GM12878 (cell line): Measurements from ENCODE around the gene GPATCH2L. TPM values are rescaled to one million over a fixed set of nuclear protein-coding genes. Genes with fewer than 3 reads are reported as not detected.
A peak's percentile ranks its signal among the peaks of the same experiment; 100 is the strongest.

ENCODE experiments used
- ATAC-seq: fragments of 200-7000 bp; cut with Tn5 transposase; 3 replicates; pipeline ENCODE4 v1.9.1; 2020; ENCODE audit warnings: mild to moderate bottlenecking, moderate library complexity
- BruUV-seq: library from RNA; stranded (reverse); fragments of 400-500 nt; replicated peaks from 2 replicates; lab custom pipeline; 2021; lab: Mats Ljungman, UMichigan
- CTCF ChIA-PET: fragments of 300-600 bp; sonication (Branson Sonifier 250); formaldehyde crosslinking; extraction: SDS; loops from one replicate; lab custom pipeline; 2021; ENCODE audit warnings: inconsistent platforms; lab: Yijun Ruan, JAX
- POLR2A ChIA-PET: fragments of 350-600 bp; formaldehyde crosslinking; extraction: SDS; loops from one replicate; lab custom pipeline; 2021; ENCODE audit warnings: inconsistent platforms; lab: Charles Lee
- RAD21 ChIA-PET: fragments of 300-600 bp; sonication (Branson Sonifier 250); formaldehyde crosslinking; loops from one replicate; lab custom pipeline; 2023; ENCODE audit warnings: antibody characterized with exemption; ENCODE audit not compliant: unreplicated experiment; lab: Charles Lee
- SMC1A ChIA-PET: fragments of 300-600 bp; sonication (Branson Sonifier 250); formaldehyde crosslinking; loops from one replicate; lab custom pipeline; 2023; ENCODE audit not compliant: unreplicated experiment, uncharacterized antibody; lab: Charles Lee
- DNase-seq: peaks from one replicate; pipeline ENCODE4 v3.0.0-alpha.2; 2011; ENCODE audit warnings: low read depth, low spot score
- FAIRE-seq: peaks from 3 replicates; lab custom pipeline; 2011; peaks lifted over from hg19 to GRCh38; lab: Jason Lieb, UNC
- H2AFZ ChIP-seq: 2 replicates; pipeline ENCODE4 v1.6.0; 2011; ENCODE audit warnings: low read depth, low read length, control low read depth; ENCODE audit not compliant: control insufficient read depth
- H3K27ac ChIP-seq: 2 replicates; pipeline ENCODE4 v1.5.1; 2011; ENCODE audit warnings: control low read depth; ENCODE audit not compliant: control insufficient read depth, insufficient read depth
- H3K27me3 ChIP-seq, 2 experiments: replicated peaks in 1 of 2; 2 replicates each; pipeline versions ENCODE4 v1.6.0 to v1.6.1; 2011; ENCODE audit warnings: low read length in 1 of 2; ENCODE audit not compliant: control insufficient read depth in 2 of 2, insufficient read depth in 2 of 2
- H3K36me3 ChIP-seq, 2 experiments: 2 replicates each; pipeline ENCODE4 v1.5.1; 2011; ENCODE audit warnings: low read length in 1 of 2; ENCODE audit not compliant: control insufficient read depth in 2 of 2, insufficient read depth in 2 of 2
- H3K4me1 ChIP-seq: 2 replicates; pipeline ENCODE4 v1.6.1; 2011; ENCODE audit warnings: mild to moderate bottlenecking, low read length, moderate library complexity, mixed read lengths; ENCODE audit not compliant: control insufficient read depth, insufficient read depth
- H3K4me2 ChIP-seq: 2 replicates; pipeline ENCODE4 v1.6.0; 2011; ENCODE audit warnings: control low read depth; ENCODE audit not compliant: control insufficient read depth, insufficient read depth
- H3K4me3 ChIP-seq: fragments of 200-600 bp; sonication (generic); 2 replicates; pipeline ENCODE4 v1.5.1; 2016
- H3K79me2 ChIP-seq: 2 replicates; pipeline ENCODE4 v1.6.0; 2011; ENCODE audit warnings: low read length; ENCODE audit not compliant: control insufficient read depth, insufficient read depth
- H3K9ac ChIP-seq: 2 replicates; pipeline ENCODE4 v1.8.0; 2011; ENCODE audit warnings: low read length, control low read depth, mixed read lengths; ENCODE audit not compliant: control insufficient read depth, insufficient read depth
- H3K9me3 ChIP-seq: replicated peaks from 3 replicates; pipeline ENCODE4 v1.5.1; 2011; ENCODE audit warnings: mild to moderate bottlenecking, low read length; ENCODE audit not compliant: control insufficient read depth, insufficient read depth
- H4K20me1 ChIP-seq: 2 replicates; pipeline ENCODE4 v1.6.0; 2011; ENCODE audit not compliant: control insufficient read depth, insufficient read depth
- BCLAF1 ChIP-seq: fragments of 450-650 bp; IDR thresholded peaks from 2 replicates; pipeline ENCODE4 v1.6.1; 2017; ENCODE audit warnings: antibody characterized with exemption, mild to moderate bottlenecking, moderate library complexity
- NFYA ChIP-seq: IDR thresholded peaks from 2 replicates; pipeline ENCODE4 v1.6.1; 2011; ENCODE audit warnings: low read depth, mild to moderate bottlenecking, low read length, improper control_type of control experiment, borderline replicate concordance
- RCOR1 ChIP-seq: conservative IDR thresholded peaks from 2 replicates; pipeline ENCODE4 v1.6.1; 2012; ENCODE audit warnings: low read depth, low read length, improper control_type of control experiment
- ZNF687 ChIP-seq: fragments of 450-650 bp; IDR thresholded peaks from 2 replicates; pipeline ENCODE4 v1.6.1; 2017; ENCODE audit warnings: mild to moderate bottlenecking, moderate library complexity
- WGBS: methylation state at CpG from one replicate; pipeline ENCODE4 v1.1.6; 2016; ENCODE audit warnings: low lambda C conversion rate; ENCODE audit not compliant: insufficient replicate concordance, insufficient coverage; ENCODE audit errors: missing lambda C conversion rate; 5-methylcytosine and 5-hydroxymethylcytosine counted together
- in situ Hi-C: fragments of 300-500 bp; cut with MboI; formaldehyde crosslinking; loops from 9 replicates; pipeline ENCODE4 v1.14.3; 2018; ENCODE audit warnings: mixed read lengths
- intact Hi-C: fragments of 100-400 bp; cut with micrococcal nuclease; formaldehyde crosslinking; loops from one replicate; pipeline ENCODE4 v1.14.2; 2022; ENCODE audit not compliant: unreplicated experiment
- polyA plus RNA-seq, 11 experiments: library from polyadenylated mRNA; depleted of rRNA in 4 of 11; unstranded in 6 of 11; stranded (reverse) in 5 of 11; fragments of >200 nt; fragmentation: Nextera tagmentation in 4 of 11; fragmentation: Illumina TruSeq in 1 of 11; extraction: Ambion mirVana in 4 of 11; extraction: Trizol in 1 of 11; gene quantifications; 1 replicate in 1 of 11; 2 replicates in 10 of 11; pipeline versions ENCODE4 v1.2.1 to v1.2.3, GENCODE V29; 2011 to 2016; ENCODE audit warnings: inconsistent platforms in 2 of 11, missing spikeins in 2 of 11, low read depth in 1 of 11
- total RNA-seq, 4 experiments: library from RNA; depleted of rRNA in 3 of 4; stranded (reverse); fragments of >200 nt in 3 of 4; fragmentation: Illumina TruSeq in 1 of 4; extraction: Trizol in 1 of 4; gene quantifications; 2 replicates each; pipeline versions ENCODE4 v1.2.1 to v1.2.3, GENCODE V29; 2013 to 2021
- TF ChIP-seq, protein P1 (sequence below): fragments of 450-650 bp; formaldehyde crosslinking; IDR thresholded peaks from 2 replicates; pipeline ENCODE4 v1.4.0; 2020; ENCODE audit warnings: mild to moderate bottlenecking, moderate library complexity
- TF ChIP-seq, protein P2 (sequence below): fragments of 450-650 bp; IDR thresholded peaks from 2 replicates; pipeline ENCODE4 v1.6.1; 2017; ENCODE audit warnings: mild to moderate bottlenecking, moderate library complexity

GPATCH2L gene
- total and polyA plus RNA-seq, 10 of the 15 experiments (the other 5 are each of a cell fraction or from before 2014, with no cell fraction given), result 9.1 to 50.9 (median 24.4) TPM

GRCh38 chr14:76193696-76194095 lies 42.0 kb downstream of the GPATCH2L start:
- no peaks in the 10 kb centered on the region for H4K20me1 ChIP-seq
- FAIRE-seq, result no peak
- CTCF ChIA-PET, result interaction anchor here (1.0 to 4.4 kb wide), 5 partner anchors 8 to 45 kb away, joined by 3 to 34 read pairs (median 8); no protein-coding TSS in a partner anchor
- peaks cover 15% of the 10 kb centered on the region for H3K79me2 ChIP-seq
- POLR2A ChIA-PET, result interaction anchor here (0.5 to 6.0 kb wide), 9 partner anchors 8 to 416 kb away, joined by 3 to 85 read pairs (median 6); partner anchors contain the start of gene GPATCH2L
- peak; percentile 45 for ATAC-seq
- in situ Hi-C loops (no loop called here), intact Hi-C loops (loop anchor here (1.0 kb wide), 1 partner anchor 10 kb away; no protein-coding TSS in a partner anchor)
- H3K27ac ChIP-seq, result peak overlapping the region; percentile 99
- peaks cover 4 to 29% of the 10 kb centered on the region in 2 experiments; a peak in 3 of 4 replicates for H3K36me3 ChIP-seq
- H3K4me1 ChIP-seq, result peaks cover 46% of the 10 kb centered on the region
- RAD21 ChIA-PET, result interaction anchor here (1.2 to 14.1 kb wide), 9 partner anchors 8 to 159 kb away, joined by 3 to 229 read pairs (median 10); partner anchors contain the start of gene GPATCH2L
- WGBS, result 0% methylated on average over 1 of the region's 1 CpG
- SMC1A ChIA-PET, result interaction anchor here (1.1 to 11.3 kb wide), 10 partner anchors 9 to 159 kb away, joined by 3 to 148 read pairs (median 12); partner anchors contain the start of gene GPATCH2L
- H3K27me3 ChIP-seq, result no peaks in the 10 kb centered on the region
- no peak overlapping the region for H3K4me2 ChIP-seq
- no peak overlapping the region for H3K4me3 ChIP-seq
- no TSS peak for BruUV-seq
- H3K9me3 ChIP-seq, result no peaks in the 10 kb centered on the region; the same call in 1 of the 3 replicates
- no peak for DNase-seq
- H3K9ac ChIP-seq, result 0 out of 2 replicates have a peak overlapping the region, but pooled peaks have one; percentile 7
- H2AFZ ChIP-seq, result no peak overlapping the region
- TF ChIP-seq BCLAF1 (no peak), NFYA (no peak), ZNF687 (peak; percentile 72), RCOR1 (no peak)
- TF ChIP-seq, protein P1, sequence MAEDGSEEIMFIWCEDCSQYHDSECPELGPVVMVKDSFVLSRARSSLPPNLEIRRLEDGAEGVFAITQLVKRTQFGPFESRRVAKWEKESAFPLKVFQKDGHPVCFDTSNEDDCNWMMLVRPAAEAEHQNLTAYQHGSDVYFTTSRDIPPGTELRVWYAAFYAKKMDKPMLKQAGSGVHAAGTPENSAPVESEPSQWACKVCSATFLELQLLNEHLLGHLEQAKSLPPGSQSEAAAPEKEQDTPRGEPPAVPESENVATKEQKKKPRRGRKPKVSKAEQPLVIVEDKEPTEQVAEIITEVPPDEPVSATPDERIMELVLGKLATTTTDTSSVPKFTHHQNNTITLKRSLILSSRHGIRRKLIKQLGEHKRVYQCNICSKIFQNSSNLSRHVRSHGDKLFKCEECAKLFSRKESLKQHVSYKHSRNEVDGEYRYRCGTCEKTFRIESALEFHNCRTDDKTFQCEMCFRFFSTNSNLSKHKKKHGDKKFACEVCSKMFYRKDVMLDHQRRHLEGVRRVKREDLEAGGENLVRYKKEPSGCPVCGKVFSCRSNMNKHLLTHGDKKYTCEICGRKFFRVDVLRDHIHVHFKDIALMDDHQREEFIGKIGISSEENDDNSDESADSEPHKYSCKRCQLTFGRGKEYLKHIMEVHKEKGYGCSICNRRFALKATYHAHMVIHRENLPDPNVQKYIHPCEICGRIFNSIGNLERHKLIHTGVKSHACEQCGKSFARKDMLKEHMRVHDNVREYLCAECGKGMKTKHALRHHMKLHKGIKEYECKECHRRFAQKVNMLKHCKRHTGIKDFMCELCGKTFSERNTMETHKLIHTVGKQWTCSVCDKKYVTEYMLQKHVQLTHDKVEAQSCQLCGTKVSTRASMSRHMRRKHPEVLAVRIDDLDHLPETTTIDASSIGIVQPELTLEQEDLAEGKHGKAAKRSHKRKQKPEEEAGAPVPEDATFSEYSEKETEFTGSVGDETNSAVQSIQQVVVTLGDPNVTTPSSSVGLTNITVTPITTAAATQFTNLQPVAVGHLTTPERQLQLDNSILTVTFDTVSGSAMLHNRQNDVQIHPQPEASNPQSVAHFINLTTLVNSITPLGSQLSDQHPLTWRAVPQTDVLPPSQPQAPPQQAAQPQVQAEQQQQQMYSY, result 0 out of 2 replicates have a peak, but pooled peaks have one; percentile 28
- TF ChIP-seq, protein P2, sequence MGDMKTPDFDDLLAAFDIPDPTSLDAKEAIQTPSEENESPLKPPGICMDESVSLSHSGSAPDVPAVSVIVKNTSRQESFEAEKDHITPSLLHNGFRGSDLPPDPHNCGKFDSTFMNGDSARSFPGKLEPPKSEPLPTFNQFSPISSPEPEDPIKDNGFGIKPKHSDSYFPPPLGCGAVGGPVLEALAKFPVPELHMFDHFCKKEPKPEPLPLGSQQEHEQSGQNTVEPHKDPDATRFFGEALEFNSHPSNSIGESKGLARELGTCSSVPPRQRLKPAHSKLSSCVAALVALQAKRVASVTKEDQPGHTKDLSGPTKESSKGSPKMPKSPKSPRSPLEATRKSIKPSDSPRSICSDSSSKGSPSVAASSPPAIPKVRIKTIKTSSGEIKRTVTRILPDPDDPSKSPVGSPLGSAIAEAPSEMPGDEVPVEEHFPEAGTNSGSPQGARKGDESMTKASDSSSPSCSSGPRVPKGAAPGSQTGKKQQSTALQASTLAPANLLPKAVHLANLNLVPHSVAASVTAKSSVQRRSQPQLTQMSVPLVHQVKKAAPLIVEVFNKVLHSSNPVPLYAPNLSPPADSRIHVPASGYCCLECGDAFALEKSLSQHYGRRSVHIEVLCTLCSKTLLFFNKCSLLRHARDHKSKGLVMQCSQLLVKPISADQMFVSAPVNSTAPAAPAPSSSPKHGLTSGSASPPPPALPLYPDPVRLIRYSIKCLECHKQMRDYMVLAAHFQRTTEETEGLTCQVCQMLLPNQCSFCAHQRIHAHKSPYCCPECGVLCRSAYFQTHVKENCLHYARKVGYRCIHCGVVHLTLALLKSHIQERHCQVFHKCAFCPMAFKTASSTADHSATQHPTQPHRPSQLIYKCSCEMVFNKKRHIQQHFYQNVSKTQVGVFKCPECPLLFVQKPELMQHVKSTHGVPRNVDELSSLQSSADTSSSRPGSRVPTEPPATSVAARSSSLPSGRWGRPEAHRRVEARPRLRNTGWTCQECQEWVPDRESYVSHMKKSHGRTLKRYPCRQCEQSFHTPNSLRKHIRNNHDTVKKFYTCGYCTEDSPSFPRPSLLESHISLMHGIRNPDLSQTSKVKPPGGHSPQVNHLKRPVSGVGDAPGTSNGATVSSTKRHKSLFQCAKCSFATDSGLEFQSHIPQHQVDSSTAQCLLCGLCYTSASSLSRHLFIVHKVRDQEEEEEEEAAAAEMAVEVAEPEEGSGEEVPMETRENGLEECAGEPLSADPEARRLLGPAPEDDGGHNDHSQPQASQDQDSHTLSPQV, result peak; percentile 85
